Iris pigment epithelial cell (primary cell): ENCODE measurements around the gene TCN2.
"Not testable (repeated sequence)": the region's sequence is repeated elsewhere in the genome, so short reads cannot be mapped to it uniquely, and the experiment has no call there.

ENCODE experiments used
- DNase-seq: peaks from one replicate; pipeline ENCODE4 v3.0.0-alpha.2; 2011; ENCODE audit warnings: low read depth

TCN2 gene

DNA sequence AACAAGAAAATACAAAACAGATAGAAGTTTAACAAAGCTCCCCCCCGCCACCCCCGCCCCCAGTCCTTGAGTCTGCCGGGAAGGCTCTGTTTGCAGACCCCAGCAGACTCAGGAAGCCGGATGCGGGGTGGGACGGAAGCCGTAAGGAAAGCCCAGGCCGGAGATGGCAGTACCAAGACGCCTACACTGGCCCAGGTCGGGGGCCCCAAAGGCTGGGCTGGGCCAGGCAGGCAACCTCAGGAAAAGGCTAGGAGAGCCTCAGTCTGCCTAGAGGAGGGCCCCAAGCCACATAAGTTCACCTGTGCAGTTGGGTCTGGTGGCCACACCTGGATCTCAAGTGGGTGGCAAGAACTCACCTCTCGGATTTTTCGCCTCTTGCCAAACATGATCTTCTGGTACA lies 28.5 kb upstream of the TCN2 start:
- DNase-seq, result no peak

DNA sequence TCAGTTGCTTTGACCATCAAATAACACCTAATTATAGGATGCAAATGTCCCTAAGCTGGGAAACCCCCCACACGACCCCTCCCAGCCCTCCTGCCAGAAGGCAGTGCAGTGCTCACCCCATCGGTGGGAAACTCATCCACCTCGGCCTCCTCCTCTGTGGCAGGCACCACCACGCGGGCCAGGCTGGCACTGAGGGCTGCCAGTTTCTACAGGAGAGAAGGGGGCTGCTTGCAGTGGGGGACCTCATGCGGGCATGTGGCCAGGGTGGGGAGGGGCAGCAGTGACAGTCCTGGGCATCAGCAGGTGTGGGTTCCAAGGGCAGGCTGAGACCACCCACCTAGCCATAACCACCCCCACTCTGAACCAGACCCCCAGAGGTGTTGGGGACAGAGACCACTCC lies 26.1 kb upstream of the TCN2 start:
- DNase-seq, result no peak

DNA sequence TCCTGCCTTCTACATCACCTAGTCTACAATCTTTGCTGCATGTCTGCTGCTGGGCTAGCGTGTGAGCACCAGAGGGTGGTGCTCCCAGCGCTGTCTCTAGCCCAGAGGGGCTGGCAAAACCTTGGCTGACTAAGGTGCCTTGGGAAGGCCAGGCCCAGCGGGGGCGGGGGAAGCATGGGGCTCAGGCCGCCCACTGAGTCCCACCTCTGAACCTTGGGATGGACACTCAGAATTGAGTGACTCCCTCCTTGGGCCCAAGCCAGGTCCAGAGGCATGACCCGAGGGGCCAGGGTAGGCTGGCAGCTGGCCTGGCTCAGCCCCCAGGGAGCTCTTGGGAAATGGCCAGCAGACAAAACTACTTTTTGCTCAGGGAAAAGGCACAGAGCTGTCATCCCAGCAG lies 24.9 kb upstream of the TCN2 start:
- no peak for DNase-seq

DNA sequence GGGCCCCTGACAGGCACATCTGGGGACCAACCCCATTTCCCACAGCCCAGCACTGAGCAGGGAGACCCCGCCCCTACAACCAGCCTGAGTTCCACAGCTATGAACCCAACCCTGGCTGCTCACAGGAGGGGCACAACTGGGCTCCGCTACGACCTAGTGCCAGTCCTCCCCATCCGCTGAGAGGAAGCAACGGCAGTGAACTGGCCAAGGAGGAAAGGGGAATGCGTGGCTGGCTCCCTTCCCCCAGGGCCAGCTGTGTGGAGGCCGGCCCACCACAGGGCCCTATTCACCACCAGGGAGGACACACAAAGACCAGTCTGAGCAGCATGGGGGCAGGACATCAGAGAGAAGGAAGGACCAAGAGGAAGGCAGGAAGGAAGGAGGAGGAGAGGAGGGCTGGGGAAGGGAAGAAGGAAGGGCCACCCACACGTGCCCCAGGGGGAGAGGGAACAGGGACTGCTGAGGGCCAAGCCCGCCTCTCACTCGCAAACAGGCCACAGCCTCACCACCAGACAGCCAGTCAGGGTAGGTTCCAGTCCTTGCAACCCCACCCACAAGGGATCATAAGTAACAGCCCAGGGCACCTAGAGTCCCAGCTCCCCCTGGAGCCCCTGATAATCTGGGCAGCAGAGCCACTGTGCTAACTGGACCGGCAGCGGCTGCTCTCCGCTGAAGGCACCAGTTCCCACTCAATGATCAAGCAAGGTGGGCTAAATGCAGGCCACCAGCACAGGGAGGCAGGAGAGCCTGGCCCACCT lies 24.0 kb upstream of the TCN2 start:
- DNase-seq, result no peak

DNA sequence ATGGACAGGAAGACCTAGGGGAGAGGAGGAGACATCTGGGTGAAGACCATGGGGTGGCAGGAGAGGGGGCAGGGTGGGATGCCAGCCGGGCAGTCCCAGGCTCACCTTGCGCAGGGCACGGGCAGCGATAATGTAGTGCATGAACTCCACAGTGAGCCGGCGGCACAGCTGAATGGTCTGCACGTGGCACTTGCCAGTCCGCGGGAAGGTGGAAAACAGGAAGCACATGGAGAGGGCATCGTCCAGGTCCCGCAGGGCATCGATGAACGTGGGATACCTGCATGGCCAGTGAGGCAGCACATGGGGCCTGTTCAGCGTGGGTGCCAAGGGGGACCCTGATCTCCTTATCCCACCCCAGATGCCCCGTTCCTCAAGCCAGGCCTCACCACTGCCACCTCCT lies 22.5 kb upstream of the TCN2 start:
- DNase-seq, result no peak

DNA sequence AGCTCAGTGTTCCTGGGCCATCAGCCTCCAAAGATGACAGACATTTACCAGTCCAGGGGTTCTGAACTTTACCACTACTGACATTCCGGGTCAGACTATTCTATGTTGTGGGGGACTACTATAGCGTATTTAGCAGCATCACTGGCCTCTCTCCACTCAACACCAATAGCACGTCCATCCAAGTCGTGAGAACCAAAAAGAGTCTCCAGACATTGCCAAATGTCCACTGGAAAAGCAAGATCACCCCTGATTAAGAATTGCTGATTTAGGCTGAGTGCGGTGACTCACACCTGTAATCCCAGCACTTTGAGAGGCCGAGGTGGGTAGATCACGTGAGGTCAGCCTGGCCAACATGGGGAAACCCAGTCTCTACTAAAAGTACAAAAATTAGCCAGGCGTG lies 20.6 kb upstream of the TCN2 start:
- DNase-seq, result no peak

DNA sequence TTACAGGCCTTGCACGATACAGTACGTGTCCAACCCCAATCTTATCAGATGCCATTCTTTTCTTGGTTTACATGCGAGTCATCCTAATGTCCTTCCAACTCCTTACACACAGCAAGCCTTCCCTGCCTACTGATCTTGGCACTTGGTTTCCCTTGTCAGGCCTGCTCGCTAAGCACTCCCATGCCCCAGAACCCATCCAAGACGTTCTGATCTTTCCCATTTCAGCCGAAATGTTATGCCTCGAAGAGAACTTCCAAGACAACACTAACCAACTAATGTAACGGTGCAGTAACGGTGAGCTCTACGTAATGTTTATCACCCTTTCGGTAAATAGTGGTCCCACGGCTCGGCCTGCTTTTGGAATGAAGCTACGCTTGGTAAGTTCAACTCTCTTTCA lies 15.8 kb upstream of the TCN2 start:
- peak; percentile 57 for DNase-seq

DNA sequence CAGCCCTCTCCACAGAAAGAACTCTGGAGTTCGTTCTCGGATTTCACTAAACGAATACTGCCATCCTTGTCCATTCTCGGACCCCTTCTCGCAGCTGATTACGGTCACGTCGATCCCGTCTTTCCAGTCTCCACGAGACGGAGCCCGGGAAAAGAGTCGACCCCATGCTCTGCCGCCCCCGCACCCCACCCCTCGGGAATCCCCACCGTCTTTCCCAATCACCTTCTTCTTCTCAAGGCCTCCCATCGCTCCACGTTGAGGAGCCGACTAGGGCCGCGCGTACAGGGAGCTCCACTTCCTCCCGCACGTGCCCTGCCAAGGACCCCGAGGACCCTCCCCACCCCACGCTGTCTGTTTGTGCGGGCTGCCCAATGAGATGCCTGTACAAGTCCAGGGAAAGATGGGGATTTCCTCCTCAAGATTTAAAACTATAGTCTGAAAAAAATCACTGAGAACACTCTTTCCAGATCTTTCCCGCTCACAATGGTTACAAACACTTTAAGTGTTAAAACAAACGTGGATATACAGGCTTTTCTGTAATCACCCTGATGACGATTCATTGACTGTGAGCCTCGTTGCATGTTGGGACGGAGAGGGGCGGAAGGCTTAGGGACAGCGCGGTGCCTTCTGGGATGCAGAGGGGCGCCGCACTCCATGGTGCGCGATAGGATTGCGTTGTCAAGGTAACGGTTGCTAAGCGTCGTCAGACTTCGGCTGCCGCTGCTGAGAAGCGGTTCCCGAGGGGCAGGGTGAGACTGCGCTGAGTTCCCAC lies 15.2 kb upstream of the TCN2 start, which contains the start of gene PES1:
PES1 (minus strand) TSS at position 323 of the 772 bp plus-strand sequence; CDS start at position 246, 77 bp downstream.
- DNase-seq, result peak; percentile 99

DNA sequence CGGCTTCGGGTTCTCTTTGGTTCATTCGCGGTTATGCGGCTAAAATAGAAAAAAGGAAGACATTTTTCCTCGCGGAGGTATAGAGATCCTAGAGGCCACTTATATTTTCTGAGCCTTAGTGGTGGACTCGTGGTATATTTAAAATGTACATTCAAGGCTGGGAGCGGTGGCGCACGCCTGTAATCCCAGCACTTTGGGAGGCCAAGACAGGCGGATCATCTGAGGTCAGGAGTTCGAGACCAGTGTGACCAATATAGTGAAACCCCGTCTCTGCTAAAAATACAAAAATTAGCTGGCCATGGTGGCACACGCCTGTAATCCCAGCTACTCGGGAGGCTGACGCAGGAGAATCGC lies 14.6 kb upstream of the TCN2 start:
- DNase-seq, result not testable (repeated sequence)

DNA sequence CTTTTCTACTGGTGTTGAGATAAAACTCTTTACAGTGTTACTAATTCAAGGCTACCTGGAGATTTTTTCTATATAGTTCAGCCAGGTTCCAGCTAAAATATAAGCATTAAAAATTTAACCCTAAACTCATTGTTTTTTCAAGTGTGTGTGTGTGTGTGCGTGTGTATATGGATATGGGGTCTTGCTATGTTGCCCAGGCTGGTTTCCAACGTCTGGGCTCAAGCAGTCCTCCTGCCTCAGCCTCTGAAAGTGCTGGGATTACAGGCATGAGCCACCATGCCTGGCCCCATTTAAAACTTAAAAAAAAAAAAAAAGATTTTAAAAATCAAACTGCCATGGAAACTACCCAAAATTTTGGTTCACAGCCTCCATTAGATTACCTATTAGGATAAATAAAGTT lies 10.8 kb upstream of the TCN2 start:
- DNase-seq, result no peak

DNA sequence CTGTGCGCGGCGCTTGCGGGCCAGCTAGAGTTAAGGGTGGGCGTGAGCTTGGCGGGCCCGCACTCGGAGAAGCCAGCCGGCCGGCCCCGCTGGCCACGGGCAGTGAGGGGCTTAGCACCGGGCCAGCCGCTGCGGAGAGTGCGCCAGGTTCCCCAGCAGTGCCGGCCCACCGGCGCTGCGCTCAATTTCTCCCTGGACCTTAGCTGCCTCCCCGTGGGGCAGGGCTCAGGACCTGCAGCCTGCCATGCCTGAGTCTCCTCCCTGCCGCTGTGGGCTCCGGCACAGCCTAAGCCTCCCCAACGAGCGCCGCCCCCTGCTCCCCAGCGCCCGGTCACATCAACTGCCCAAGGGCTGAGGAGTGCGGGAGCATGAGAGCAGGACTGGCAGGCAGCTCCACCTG lies 10.1 kb upstream of the TCN2 start:
- DNase-seq, result no peak

DNA sequence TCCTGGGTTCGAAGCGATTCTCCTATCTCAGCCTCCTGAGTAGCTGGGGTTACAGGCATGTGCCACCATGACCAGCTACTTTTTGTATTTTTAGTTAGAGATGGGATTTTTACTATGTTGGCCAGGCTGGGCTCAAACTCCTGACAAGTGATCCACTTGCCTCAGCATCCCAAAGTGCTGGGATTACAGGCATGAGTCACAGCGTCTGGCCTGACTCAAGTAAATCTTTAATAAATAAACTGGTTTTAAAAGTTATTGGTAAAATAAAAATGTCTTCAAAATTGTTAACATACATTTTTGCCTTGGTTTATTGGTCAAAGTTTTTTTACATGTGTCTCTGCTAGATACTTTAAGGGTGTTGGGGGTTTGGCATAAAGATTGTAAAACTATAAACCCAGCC lies 8.0 kb upstream of the TCN2 start:
- DNase-seq, result peak; percentile 37

DNA sequence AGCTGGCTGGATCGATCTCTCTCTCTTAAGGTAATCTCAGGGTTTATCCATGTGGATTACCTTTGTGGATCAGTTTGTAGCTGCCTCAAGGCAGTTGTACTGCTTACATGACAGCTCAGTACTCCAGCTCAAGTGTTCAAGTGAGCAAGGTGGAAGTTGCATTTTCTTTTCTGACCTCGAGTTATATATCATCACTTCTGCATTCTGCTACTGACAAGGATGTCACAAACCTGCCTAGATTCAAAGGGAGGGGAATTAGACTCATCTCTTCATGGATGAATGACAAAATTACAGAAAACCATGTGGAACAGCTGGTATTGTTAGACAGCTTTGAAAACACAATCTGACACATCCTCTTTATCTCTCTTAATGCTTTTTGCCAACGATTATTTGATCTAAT lies 6.1 kb upstream of the TCN2 start:
- no peak for DNase-seq

DNA sequence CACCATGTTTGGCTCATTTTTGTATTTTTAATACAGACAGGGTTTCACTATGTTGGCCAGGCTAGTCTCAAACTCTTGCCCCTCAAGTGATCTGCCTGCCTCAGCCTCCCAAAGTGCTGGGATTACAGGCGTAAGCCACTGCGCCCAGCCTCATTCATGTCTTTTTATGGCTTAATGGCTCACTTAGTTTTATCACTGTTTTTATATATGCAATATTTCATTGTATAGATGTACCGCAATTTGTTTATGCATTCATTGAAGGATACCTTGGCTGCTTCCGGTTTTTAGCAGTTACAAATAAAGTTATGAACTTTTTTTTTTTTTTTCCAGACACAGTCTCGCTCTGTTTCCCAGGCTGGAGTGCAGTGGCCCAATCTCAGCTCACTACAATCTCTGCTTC lies 5.5 kb upstream of the TCN2 start:
- DNase-seq, result no peak

DNA sequence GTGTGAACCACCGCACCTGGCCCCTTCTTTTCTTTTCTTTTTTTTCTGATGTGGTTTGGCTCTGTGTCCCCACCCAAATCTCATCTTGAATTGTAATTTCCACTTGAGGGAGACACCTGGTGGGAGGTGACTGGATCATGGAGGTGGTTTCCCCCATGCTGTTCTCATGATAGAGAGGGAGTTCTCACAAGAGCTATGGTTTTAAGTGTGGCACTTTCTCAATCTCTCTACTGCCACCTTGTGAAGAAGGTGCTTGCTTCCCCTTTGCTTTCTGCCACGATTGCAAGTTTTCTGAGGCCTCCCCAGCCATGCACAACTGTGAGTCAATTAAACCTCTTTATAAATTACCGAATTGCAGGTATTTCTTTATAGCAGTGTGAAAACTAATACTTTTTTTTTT lies 4.9 kb upstream of the TCN2 start:
- DNase-seq, result peak; percentile 53

DNA sequence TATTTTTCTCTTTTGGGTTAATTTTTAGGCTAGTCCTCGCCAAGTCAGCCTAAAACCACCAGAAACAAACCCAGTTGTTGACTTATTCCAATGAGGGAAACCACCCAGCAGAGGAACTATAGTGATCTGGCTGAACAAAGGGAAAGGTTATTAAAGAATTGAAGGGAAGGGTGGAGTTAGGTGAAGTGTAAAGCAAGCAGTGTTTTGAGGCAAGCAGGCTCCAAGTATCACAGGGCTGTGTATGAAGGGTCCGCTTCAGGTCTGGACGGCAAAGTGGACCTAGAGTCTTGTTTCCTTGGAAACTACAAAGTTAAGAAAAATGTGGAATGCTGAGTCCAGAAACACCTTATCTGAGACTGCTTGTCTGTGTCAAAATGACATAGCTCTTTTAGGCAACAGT lies 3.2 kb upstream of the TCN2 start:
- DNase-seq, result no peak

DNA sequence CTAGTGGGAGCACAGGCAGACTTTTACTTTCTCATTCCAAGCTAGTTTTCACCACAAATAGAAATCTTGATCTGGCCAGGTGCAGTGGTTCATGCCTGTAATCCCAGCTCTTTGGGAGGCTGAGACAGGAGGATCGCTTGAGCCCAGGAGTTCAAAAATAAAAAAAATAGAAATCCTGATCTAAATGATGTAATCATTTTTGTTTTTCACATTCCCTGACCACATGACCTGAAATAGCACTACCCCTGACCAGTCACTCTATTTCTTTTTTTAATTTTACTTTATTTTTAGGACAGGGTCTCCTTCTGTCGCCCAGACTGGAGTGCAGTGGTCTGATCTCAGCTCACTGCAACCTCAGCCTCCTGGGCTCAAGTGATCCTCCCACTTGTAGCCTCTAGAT lies 2.3 kb upstream of the TCN2 start:
- DNase-seq, result no peak

DNA sequence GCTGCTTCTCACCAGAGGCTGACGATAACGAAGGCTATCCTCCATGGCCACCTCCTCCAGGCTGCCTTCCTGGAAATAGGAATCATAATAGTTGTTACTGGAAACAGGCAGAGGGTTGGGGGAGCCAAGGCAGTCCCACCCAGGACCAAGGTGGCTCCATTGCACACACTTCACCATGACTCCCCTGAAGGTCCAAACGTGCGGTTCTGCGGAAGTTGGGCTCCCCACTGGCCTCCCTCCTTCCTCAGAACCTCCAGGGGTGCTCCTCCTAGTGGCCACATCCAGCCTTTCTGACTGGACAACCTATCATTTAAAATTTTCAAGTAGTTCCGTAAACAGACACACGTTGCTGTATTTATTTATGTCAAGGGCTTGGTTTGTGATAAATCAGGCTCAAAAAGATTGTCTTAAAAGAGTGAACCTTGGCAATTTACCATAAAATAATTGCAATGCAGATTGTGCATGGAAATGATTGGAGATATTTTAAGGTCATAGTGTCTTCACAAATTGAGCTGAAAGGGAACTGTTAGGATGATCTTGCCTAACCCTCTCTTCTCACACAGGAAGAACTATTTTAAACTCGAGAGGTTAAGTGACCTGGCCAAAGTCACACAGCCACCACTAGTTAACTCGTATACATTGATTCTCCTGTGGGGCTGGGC lies 1.4 kb upstream of the TCN2 start:
- peak; percentile 55 for DNase-seq

DNA sequence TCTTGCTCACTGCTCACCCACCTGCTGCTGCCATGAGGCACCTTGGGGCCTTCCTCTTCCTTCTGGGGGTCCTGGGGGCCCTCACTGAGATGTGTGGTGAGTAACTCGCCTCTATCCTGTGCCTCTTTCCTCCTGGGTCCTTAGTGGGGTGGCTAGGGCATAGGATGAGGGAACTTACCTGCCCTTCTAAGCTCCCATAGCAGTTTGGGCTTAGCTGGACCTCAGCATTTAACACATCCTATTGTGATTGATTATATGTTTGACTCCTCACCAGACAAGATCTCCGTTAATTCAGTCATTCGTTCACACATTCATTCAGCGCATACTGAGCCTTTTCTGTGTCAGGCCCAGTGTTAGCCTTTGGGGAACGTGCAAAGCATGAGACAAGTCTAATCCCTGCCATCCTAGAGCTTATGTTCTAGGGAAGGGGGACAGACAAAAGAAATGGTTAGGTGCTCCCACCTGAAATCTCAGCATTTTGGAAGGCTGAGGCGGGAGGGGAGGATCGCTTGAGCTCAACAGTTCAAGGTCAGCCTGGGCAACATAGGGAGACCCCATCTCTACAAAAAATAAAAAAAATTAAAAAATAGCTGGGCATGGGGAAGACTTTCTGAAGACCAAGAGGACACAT lies 441 bp downstream of the TCN2 start:
- DNase-seq, result no peak

DNA sequence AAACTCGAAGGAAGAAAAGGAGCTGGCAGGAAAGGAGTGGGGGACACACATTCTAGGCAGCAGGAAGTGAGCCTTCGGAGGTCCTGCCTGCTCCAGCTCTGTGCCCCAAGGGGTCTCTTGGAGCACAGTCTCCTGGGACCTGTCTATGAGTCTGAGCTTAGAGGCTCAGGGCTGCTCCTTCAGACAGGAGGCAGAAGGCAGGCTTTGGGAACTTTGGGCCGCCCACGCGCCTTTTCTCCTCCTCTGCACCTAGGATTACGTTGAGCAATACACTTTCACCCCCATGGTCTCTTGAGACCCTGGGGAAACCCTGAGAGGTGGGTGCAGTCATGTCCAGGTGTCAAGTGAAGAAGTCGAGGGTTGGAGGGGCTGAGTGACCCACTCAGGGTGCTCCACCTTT lies 965 bp downstream of the TCN2 start:
- no peak for DNase-seq

DNA sequence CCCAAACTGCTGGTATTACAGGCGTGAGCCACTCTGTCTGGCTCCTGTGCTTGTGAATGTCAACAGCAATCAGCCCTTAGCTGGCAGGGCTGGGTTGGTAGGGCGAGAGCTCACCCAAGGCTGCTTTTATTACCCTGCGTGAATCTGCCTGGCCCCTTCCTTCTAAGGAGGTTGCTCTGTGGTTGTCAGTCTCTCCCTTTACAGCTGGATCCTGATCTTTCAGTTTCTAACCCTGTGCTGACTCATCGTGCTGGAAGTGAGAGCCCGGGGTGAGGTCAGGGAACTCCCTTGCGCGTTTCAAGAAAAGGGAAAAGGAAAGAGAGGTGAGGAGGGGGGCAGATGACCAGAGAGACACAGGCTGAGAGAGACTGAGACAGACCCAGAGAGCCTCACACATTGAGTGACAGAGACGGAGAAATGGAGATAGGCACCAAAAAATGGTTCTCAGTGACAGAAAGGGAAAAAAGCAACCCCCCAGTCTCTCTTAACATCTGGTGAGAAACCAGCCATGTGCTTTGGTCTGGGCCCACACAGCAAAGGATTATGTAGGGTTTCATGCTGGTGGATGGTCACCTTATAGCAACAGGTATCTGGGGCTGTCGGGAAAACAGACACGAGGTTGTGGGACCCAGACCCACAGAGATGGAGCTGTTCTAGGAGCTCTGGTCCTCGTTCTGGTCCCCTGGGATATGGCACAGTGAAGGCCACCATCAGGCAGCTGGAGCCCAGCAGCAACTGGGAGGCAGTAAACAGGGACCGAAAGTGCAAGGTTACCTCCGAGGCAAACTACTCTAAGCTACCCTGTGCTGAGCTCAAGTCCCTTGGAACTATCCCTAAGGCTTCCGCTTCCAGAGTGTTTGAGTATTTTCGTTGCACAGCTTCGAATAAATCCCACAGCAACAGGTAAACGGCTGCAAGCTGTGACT lies 2.5 kb downstream of the TCN2 start:
- peak; percentile 92 for DNase-seq

DNA sequence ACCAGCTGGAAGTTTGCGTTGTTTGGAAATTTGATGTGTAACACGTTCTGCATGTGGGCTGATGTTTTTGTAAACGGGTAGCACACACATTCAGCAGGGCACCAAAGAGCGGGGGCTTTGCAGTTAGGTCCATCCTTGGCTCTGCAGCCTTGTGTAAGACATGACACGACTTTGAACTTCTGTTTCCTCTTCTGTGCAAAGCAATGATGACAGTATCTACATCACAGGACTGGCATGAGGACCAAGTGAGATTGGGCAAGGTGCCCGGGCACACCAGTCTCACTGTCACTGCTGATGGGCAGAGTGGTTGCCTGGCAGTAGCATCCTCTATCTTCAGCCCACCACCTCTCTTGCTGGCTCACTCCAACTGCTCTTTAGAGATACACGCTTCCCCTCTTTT lies 3.3 kb downstream of the TCN2 start:
- DNase-seq, result no peak
